Fibroblast of skin of left biceps (primary cell): ENCODE measurements around the gene SSNA1.

Experiments used
- DNase-seq, 2 experiments: peaks; one replicate each; pipeline ENCODE4 v3.0.0-alpha.2; 2013; ENCODE audit warnings: low read depth in 2 of 2

SSNA1 gene

DNA sequence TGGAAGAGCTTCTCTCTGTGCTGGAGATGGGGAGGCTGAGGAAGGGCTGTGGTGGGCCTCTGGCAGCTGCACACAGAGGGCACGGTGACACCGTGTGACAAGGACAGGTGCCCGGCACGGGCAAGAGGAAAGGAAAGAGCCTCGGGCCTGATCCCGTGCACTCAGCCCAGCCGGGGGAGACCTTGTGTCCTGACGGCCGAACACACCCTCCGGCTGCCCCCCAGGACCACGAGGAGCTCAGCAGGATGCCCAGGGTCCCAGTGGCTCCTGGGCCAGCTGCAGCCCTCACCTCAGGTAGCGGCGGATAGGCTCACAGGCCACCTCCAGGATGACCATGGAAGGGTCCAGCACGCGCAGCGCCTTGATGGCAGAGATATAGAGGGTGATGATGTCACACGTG lies 5.6 kb upstream of the SSNA1 start:
- no peak for DNase-seq

DNA sequence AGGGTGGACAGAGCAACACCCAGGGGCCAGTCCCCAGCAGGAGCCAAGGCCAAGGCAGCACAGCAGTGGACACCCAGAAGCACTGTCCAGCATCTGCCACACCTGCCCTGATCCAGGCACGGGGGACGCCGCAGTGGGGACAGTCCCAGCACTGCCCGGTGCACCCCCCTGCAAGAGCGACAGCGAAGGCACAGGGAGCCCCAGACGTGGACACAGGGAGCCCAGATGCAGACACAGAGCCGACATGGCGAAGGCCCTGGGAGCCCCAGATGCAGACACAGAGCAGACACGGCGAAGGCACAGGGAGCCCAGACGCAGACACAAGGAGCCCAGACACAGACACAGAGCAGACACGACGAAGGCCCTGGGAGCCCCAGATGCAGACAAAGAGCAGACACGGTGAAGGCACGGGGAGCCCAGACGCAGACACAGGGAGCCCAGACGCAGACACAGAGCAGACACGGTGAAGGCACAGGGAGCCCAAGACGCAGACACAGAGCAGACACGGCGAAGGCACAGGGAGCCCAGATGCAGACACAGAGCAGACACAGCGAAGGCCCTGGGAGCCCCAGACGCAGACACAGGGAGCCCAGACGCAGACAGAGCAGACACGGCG lies 4.4 kb upstream of the SSNA1 start:
- DNase-seq, result no peak

GRCh38 chr9:137184881-137185660 lies 3.4 kb upstream of the SSNA1 start:
- DNase-seq, result no peak

GRCh38 chr9:137185921-137186320 lies 2.6 kb upstream of the SSNA1 start:
- no peak for DNase-seq

- no peak for DNase-seq
These were observed 2.1 kb upstream of the SSNA1 start for GRCh38 chr9:137186385-137186784.

DNA sequence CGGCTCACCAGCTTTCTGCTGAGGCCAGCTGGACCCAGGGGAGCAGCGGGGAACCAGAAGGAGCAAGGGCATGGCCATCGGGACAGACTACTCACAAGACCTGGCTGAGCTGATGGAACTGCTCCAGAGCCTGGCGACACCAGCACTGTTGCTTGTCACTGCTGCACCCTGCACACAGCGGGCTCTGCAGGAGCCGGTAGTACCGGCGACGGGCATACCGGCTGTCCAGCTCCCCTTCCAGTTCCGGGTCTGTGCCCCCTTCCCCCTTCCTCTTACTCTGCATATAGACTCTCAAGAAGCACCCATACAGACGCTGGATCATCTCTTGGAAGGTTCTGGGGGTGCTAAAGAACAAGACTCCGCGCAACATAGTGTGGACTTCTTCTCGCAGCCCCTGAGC lies 1.1 kb upstream of the SSNA1 start:
- no peak for DNase-seq

DNA sequence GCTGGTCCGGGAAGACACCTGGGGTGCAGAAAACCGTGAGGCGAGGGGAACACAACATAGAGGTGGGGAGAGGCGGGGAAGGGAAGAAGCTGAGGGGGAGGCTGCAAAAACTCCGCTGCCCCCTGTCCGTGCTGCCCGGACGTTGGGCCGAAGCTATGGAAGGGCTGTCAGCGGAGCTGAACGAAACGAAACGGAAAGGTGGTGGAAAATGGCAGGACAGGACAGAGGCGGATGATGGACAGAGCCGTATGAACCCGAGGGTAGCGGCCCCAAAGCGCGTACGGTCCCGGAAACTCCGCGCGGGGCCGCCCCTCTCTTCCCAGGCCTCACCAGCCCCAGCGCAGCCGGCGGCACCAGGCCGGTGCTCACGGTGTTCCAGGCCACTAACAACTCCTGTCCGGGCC lies 388 bp upstream of the SSNA1 start:
- no peak for DNase-seq

DNA sequence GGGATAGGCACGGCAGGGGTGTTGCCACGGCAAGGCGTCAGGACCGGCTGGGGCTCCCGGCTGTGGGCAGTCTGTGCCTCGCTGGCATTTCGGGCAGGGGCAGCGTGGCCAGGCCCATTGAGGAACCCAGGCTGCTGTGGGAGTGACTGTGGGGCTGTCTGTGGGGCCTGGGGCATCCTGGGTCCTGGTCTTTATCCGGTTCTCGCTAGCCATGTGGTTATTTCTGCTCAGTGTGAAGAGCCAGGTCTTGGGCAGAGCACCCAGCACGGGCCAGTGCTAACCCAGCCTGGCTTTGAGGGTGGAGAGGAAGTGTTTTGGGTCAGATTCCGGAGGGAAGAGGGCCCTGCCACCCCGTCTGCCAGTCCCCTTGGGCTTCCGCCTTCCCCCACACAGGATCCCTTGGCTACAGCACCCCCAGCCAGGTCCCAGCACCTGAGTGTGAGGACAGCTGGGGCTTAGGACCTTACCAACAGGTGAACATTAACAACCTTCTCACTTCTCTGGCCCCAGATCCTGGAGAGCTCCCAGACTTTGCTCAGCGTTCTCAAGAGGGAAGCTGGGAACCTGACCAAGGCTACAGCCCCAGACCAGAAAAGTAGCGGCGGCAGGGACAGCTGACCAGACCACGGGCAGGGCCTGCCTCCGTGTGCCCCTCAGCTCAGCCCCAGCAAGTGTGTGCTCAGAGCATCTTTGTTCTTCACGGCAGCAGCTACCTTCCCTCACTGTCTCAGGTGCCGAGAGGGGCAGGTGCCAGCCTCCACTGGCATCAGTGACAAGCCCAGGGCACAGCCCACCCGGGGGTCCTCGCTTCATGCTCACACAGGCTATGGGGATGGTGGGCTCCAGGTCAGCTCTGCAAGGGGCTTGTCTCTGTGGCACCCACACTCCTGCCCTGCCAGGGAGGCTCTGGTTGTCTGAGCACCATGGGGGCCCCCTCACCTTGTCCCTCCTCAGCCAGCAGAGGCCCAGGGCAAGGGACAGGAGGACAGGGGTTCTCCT lies 1.1 kb downstream of the SSNA1 start:
- DNase-seq, result no peak

DNA sequence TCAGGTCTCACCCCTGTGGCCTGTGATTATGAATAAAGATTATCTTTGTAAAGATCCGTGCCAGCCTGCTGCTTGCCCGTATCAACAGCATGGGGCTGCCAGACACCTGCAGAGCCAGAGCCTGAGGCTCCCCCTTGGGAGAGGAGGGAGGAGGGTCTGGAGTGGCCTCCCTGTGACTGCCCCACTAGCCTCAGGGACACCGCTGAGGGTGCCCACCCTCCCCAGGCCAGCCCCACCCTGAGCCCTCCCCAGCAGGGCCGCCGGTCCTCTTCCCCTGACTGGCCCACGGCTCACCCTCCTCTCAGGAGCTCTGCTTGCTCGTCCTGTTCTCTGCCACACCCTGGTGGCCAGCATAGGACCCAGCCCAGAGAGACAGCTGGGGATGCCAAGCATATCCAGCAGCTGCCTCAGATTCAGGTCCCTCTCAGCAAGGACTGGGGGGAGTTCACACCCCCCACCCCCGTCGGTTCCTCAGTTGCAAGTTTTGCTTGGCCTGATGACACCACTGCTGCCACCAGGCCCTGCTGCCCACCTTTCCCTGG lies 1.9 kb downstream of the SSNA1 start:
- no peak for DNase-seq

DNA sequence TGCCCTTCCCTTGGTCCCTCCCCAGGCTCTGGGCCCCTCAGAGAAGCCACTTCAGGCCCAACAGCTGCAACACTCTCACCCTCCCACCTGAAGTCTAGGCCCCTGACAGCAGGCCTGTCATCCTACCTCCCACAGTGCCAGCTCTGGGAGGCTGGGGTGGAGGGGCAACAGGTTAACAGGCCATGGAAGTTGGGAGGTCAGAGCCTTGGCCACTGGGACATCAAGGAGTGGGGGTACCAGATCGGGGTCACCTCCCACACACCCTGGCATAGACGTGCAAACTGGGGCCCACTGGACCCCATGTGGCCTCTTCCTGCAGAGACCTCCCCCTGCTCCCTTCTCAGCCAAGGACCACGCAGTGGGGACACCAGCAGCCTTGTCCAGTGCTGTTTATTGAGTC lies 2.8 kb downstream of the SSNA1 start:
- DNase-seq, result no peak

- DNase-seq, result no peak
These were observed 3.4 kb downstream of the SSNA1 start for GRCh38 chr9:137191691-137192447.

DNA sequence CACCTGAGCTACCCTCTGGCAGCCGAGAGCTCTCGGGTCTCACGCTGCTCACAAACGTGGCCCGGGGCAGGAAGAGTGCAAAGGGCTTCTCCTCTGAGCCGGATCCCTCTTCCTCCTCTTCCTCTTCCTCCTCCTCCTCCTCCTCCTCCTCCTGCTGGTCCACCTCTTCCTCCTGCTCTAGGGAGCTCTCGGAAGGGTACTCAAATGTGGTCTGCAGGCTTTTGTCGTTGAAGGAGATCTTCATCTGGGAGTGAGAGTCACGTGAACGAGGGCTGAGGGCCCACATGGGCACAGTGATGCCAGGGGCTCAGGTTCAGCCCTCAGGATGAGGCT lies 3.9 kb downstream of the SSNA1 start:
- DNase-seq, result no peak

GRCh38 chr9:137192859-137193258 lies 4.4 kb downstream of the SSNA1 start:
- no peak for DNase-seq

DNA sequence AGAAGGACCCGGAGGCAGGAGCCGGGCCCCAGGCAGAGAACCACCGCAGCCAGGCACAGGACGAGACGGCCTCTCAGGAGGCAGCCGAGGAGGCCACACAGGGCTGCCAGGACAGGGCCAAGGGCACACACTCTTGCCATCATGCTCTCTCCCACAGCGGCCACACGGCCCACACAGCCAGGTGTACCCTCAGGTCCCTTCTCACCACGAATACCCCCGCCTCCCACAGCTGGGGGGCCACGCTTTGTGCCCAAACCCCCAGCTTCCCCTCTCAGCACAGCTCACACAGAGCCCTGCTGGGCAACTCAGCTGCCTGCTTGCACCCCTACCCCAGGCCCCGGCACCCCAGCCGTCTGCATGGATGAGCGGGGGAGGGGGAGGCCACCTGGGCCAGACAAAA lies 5.3 kb downstream of the SSNA1 start:
- no peak for DNase-seq

GRCh38 chr9:137194388-137194787 lies 5.9 kb downstream of the SSNA1 start:
- DNase-seq, result no peak

DNA sequence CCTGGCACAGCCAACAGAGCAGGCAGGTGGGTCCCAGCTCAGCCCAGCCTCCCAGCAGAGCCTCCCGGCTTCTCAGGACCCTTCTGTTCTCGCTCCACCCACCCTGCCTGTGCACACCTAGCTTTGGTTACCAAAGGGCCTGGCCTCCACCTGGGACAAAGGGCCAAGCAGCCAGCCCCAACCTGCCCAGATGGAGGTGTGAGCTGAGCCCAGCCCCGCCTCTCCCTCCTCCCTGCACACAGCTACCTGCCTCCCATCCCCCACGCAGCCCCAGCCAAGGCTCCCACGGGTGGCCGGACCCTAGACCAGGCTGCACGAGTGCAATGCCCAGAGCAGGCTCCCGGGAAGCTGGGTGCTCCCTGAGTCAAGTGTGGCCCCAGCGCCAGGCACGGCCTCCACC lies 6.4 kb downstream of the SSNA1 start:
- DNase-seq, result no peak

- DNase-seq, result no peak
These were observed 7.2 kb downstream of the SSNA1 start for GRCh38 chr9:137195525-137196220.

DNA sequence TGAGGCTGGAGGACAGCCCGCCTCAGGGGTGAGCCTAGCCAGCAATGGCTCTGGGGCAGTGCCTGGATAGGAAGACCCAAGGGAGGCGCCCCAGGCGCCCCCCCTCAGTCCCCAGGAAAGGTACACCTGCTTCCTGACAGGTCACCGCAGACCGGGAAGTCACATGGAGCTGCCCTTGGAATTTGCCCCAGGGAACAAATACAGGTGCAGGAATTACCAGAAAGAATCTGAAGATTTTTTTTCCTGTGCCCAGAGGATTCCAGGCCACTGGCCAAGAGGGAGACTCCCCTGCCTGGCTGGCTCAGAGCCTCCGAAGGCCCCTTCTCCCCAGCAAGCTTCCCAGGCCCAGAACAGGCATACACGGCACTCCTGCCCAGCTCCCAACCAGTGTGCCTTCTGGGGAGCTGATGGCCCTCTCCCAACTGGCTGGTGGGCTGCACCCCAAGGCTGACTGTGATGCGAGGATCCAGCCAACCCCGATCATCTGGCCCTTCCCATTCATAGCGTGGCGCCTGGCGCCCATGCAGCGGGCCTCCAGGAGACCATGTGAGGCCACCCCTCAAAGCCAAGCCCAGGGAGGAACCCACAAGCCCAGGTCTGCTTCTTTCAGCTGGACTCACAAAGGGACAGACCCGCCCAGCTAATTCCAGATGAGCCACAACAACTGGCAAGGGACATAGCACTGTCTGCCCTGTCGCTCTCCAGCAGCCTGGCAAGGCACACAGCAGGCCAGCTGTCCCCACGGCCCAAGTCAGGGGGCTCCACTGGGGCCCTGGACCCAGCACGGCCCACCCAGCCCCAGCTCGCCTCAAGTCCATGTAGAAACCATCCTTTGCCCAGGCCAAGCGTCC lies 9.8 kb downstream of the SSNA1 start:
- no peak for DNase-seq

DNA sequence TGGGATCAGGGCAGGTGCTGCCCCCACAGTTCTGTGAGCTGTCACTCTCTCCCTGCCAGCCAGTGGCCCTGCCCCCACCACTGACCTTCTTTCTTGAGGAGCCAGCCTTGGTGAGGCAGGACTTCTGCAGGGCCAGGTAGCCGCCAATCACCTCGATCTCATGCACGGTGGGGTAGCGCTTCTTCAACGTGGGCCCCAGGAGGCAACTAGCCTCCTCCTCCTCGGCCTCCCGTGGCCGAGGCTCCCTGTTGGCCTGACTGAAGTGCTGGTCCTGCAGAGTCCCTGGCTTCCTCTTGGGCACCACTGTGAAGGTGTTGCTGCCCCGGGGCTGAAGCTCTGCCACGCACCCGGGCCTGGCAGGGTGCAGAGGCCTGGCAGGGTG lies 10.4 kb downstream of the SSNA1 start:
- DNase-seq, result no peak
